Kidney capillary endothelial cell (primary cell): ENCODE data around the gene LRIT3.

Experiments
- DNase-seq: peaks from one replicate; pipeline ENCODE4 v3.0.0-alpha.2; 2018; ENCODE audit warnings: low spot score

LRIT3 gene

GRCh38 chr4:109908731-109909130 is 60.8 kb downstream of the LRIT3 start:
- DNase-seq: no peak

GRCh38 chr4:109910256-109910655 is 62.3 kb downstream of the LRIT3 start:
- DNase-seq: no peak

- no peak for DNase-seq
These were observed 65.0 kb downstream of the LRIT3 start, which contains the start of gene EGF for GRCh38 chr4:109912706-109913595. EGF (plus strand) TSS chr4:109912883; CDS start chr4:109913336, 453 bp downstream.

- DNase-seq: no peak
These were observed 65.8 kb downstream of the LRIT3 start for GRCh38 chr4:109913596-109914241.

GRCh38 chr4:109914322-109914721 is 66.4 kb downstream of the LRIT3 start:
- DNase-seq: no peak

- DNase-seq: no peak
These were observed 67.6 kb downstream of the LRIT3 start for GRCh38 chr4:109915385-109916026.

- DNase-seq: no peak
These were observed 68.1 kb downstream of the LRIT3 start for GRCh38 chr4:109916027-109916409.

- no peak for DNase-seq
These were observed 73.5 kb downstream of the LRIT3 start for GRCh38 chr4:109921384-109921808.
